OCI-LY1 (cell line): Measurements from ENCODE around the gene PIKFYVE.

Source experiments
- H2AFZ ChIP-seq: fragments of 200-600 bp; sonication (generic), shearing (Covaris generic); 2 replicates; pipeline ENCODE4 v1.6.0; 2014; ENCODE audit warnings: antibody characterized with exemption, mild to moderate bottlenecking, low read length
- H3F3A ChIP-seq: fragments of 200-600 bp; sonication (generic), shearing (Covaris generic); 2 replicates; pipeline ENCODE4 v1.6.0; 2014; ENCODE audit warnings: mild to moderate bottlenecking, antibody characterized with exemption, low read length, moderate library complexity; ENCODE audit not compliant: insufficient read depth
- H3K27ac ChIP-seq: fragments of 200-600 bp; sonication (generic); 2 replicates; pipeline ENCODE4 v1.5.1; 2014; ENCODE audit warnings: low read length, mixed run types, mild to moderate bottlenecking, low read depth; ENCODE audit not compliant: poor library complexity, severe bottlenecking
- H3K27me3 ChIP-seq: fragments of 200-600 bp; sonication (generic); 2 replicates; pipeline ENCODE4 v1.6.0; 2014; ENCODE audit warnings: antibody characterized with exemption, mild to moderate bottlenecking, low read length, moderate library complexity; ENCODE audit not compliant: insufficient read depth
- H3K36me3 ChIP-seq: fragments of 200-600 bp; sonication (generic); 2 replicates; pipeline ENCODE4 v1.6.1; 2014; ENCODE audit warnings: mild to moderate bottlenecking, antibody characterized with exemption, low read length, moderate library complexity, mixed read lengths; ENCODE audit not compliant: insufficient read depth
- H3K4me1 ChIP-seq: fragments of 200-600 bp; sonication (generic); 2 replicates; pipeline ENCODE4 v1.5.1; 2014; ENCODE audit warnings: mild to moderate bottlenecking, low read length, moderate library complexity; ENCODE audit not compliant: insufficient read depth, severe bottlenecking
- H3K4me2 ChIP-seq: fragments of 200-600 bp; sonication (generic), shearing (Covaris generic); 2 replicates; pipeline ENCODE4 v1.6.1; 2014; ENCODE audit warnings: low read length
- H3K4me3 ChIP-seq: fragments of 200-600 bp; sonication (generic); 2 replicates; pipeline ENCODE4 v1.5.1; 2014; ENCODE audit warnings: low read length, low read depth, mild to moderate bottlenecking, mixed read lengths; ENCODE audit not compliant: poor library complexity, severe bottlenecking
- H3K79me2 ChIP-seq: fragments of 200-600 bp; shearing (Covaris generic); 2 replicates; pipeline ENCODE4 v1.6.1; 2016; ENCODE audit warnings: mixed run types, low read length, mixed read lengths; ENCODE audit not compliant: insufficient read depth
- H3K9ac ChIP-seq: fragments of 200-600 bp; sonication (generic), shearing (Covaris generic); 2 replicates; pipeline ENCODE4 v1.6.1; 2014; ENCODE audit warnings: mild to moderate bottlenecking, low read length, mixed read lengths
- H3K9me2 ChIP-seq: fragments of 200-600 bp; sonication (generic), shearing (Covaris generic); 2 replicates; pipeline ENCODE4 v1.6.1; 2014; ENCODE audit warnings: low read depth, mild to moderate bottlenecking, low read length, mixed read lengths
- H3K9me3 ChIP-seq: fragments of 200-600 bp; shearing (Covaris generic); 2 replicates; pipeline ENCODE4 v1.6.1; 2014; ENCODE audit warnings: low read length, mixed read lengths
- H4K20me1 ChIP-seq: fragments of 200-600 bp; sonication (generic), shearing (Covaris generic); 2 replicates; pipeline ENCODE4 v1.6.0; 2016; ENCODE audit warnings: mild to moderate bottlenecking, low read length; ENCODE audit not compliant: insufficient read depth
- CTCF ChIP-seq: fragments of 200-600 bp; sonication (generic), shearing (Covaris generic); IDR thresholded peaks from 2 replicates; pipeline ENCODE4 v1.5.1; 2017; ENCODE audit warnings: mild to moderate bottlenecking, antibody characterized with exemption, low read length, moderate library complexity, mixed read lengths
- EZH2 ChIP-seq: fragments of 200-600 bp; sonication (generic), shearing (Covaris generic); IDR thresholded peaks from 2 replicates; pipeline ENCODE4 v1.8.0; 2017; ENCODE audit warnings: borderline replicate concordance, mixed run types, mild to moderate bottlenecking, antibody characterized with exemption, low read length, moderate library complexity, mixed read lengths

Gene PIKFYVE

GRCh38 chr2:208320686-208321085, 54.6 kb downstream of the PIKFYVE start:
- Histone ChIP-seq H4K20me1 (no peaks in the 10 kb centered on the region), H3F3A (no peaks in the 10 kb centered on the region), H3K27me3 (no peaks in the 10 kb centered on the region), H3K36me3 (peaks cover 62% of the 10 kb centered on the region), H3K79me2 (no peaks in the 10 kb centered on the region), H3K4me3 (no peak overlapping the region), H2AFZ (no peak overlapping the region), H3K4me1 (peaks cover 24% of the 10 kb centered on the region), H3K4me2 (peak overlapping the region; percentile 33), H3K27ac (peak overlapping the region; percentile 31), H3K9ac (no peak overlapping the region), H3K9me3 (no peaks in the 10 kb centered on the region), H3K9me2 (no peaks in the 10 kb centered on the region)
- TF ChIP-seq CTCF (no peak), EZH2 (no peak)

- H2AFZ ChIP-seq, result no peak overlapping the region
- no peaks in the 10 kb centered on the region for H4K20me1 ChIP-seq
- no peaks in the 10 kb centered on the region for H3K79me2 ChIP-seq
- H3K27ac ChIP-seq, result no peak overlapping the region
- TF ChIP-seq CTCF (no peak), EZH2 (no peak)
- peaks cover 1% of the 10 kb centered on the region for H3K4me1 ChIP-seq
- no peak overlapping the region for H3K4me2 ChIP-seq
- no peaks in the 10 kb centered on the region for H3F3A ChIP-seq
- no peak overlapping the region for H3K9ac ChIP-seq
- no peaks in the 10 kb centered on the region for H3K27me3 ChIP-seq
- H3K9me3 ChIP-seq, result no peaks in the 10 kb centered on the region
- H3K4me3 ChIP-seq, result no peak overlapping the region
- no peaks in the 10 kb centered on the region for H3K9me2 ChIP-seq
- peaks cover 83% of the 10 kb centered on the region for H3K36me3 ChIP-seq
Measured at GRCh38 chr2:208326016-208326415, 60.0 kb downstream of the PIKFYVE start.

GRCh38 chr2:208329485-208329884, 63.4 kb downstream of the PIKFYVE start:
- no peak overlapping the region for H2AFZ ChIP-seq
- no peaks in the 10 kb centered on the region for H3K79me2 ChIP-seq
- H4K20me1 ChIP-seq, result no peaks in the 10 kb centered on the region
- H3K9ac ChIP-seq, result no peak overlapping the region
- no peak overlapping the region for H3K4me3 ChIP-seq
- H3K27ac ChIP-seq, result no peak overlapping the region
- H3K4me1 ChIP-seq, result no peaks in the 10 kb centered on the region
- H3K27me3 ChIP-seq, result no peaks in the 10 kb centered on the region
- no peak overlapping the region for H3K4me2 ChIP-seq
- peaks cover 71% of the 10 kb centered on the region for H3K36me3 ChIP-seq
- H3K9me3 ChIP-seq, result no peaks in the 10 kb centered on the region
- TF ChIP-seq CTCF, result no peak
- TF ChIP-seq EZH2, result no peak
- H3K9me2 ChIP-seq, result no peaks in the 10 kb centered on the region
- H3F3A ChIP-seq, result no peaks in the 10 kb centered on the region
